ENCODE results near the gene PYGB. TPM values are rescaled to one million over a fixed set of nuclear protein-coding genes. Genes with fewer than 3 reads are reported as not detected.

Gene PYGB
- total RNA-seq, 2 donors from 2014 or later = 34.8 to 42.8 TPM

- TF ChIP-seq, protein P1, sequence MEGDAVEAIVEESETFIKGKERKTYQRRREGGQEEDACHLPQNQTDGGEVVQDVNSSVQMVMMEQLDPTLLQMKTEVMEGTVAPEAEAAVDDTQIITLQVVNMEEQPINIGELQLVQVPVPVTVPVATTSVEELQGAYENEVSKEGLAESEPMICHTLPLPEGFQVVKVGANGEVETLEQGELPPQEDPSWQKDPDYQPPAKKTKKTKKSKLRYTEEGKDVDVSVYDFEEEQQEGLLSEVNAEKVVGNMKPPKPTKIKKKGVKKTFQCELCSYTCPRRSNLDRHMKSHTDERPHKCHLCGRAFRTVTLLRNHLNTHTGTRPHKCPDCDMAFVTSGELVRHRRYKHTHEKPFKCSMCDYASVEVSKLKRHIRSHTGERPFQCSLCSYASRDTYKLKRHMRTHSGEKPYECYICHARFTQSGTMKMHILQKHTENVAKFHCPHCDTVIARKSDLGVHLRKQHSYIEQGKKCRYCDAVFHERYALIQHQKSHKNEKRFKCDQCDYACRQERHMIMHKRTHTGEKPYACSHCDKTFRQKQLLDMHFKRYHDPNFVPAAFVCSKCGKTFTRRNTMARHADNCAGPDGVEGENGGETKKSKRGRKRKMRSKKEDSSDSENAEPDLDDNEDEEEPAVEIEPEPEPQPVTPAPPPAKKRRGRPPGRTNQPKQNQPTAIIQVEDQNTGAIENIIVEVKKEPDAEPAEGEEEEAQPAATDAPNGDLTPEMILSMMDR (IDR thresholded peaks at IDR 0.05) = no peak
- no peak for TF ChIP-seq POLR2A (IDR thresholded peaks at IDR 0.05)
- 65 to 66% methylated on average over 5 of the region's 5 CpGs for WGBS, 2 donors
- intact Hi-C loops (cut with DNase I) = no loop called here
- DNase-seq (no peak), ATAC-seq (peak; percentile 41)
- Histone ChIP-seq H3K36me3 (replicated peaks in 1 of 2; ENCODE audit: insufficient read depth in 1 of 2, low read depth in 2 of 2) (peaks cover 0 to 3% of the 10 kb centered on the region in 2 donors), H3K4me3 (no peak overlapping the region), H3K9me3 (no peaks in the 10 kb centered on the region), H3K4me1 (peaks cover 21% of the 10 kb centered on the region), H3K27me3 (no peaks in the 10 kb centered on the region), H3K27ac (peak overlapping the region in 2 of 4 donors; percentile 70 to 74)
Measured at GRCh38 chr20:25256226-25256859, 8.5 kb downstream of the PYGB start.

DNA sequence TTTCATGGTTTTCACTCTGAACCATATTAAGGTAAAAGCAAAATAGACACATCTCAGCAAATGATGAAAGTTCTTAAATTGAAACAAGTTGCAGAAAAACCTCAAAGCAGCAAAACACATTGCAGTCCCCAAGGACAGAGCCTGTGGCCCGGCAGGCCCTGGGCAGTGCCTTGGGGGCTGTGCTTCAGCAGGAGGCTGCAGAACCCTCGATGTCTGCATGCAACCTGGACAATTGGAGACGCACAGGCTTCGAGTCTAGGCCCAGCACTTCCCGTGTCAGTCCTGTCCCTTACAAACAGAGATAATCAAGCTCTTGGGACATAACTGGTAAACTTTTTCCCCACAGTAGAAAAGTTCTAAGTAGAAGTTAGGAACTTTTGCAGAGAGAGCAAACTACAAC lies 9.2 kb downstream of the PYGB start:
- intact Hi-C loops (cut with DNase I) = no loop called here
- WGBS, 2 donors = 92 to 98% methylated on average over 5 of the region's 5 CpGs
- no peaks in the 10 kb centered on the region for H3K9me3 ChIP-seq
- no peak for DNase-seq
- no peak overlapping the region for H3K27ac ChIP-seq
- H3K27me3 ChIP-seq = no peaks in the 10 kb centered on the region
- ATAC-seq = no peak
- H3K4me1 ChIP-seq = peaks cover 21% of the 10 kb centered on the region
- TF ChIP-seq POLR2A (IDR thresholded peaks at IDR 0.05) = no peak
- TF ChIP-seq, protein P1 (IDR thresholded peaks at IDR 0.05) = no peak
- peaks cover 0 to 3% of the 10 kb centered on the region in 2 donors for H3K36me3 ChIP-seq (replicated peaks in 1 of 2; ENCODE audit: insufficient read depth in 1 of 2, low read depth in 2 of 2)
- no peak overlapping the region for H3K4me3 ChIP-seq

DNA sequence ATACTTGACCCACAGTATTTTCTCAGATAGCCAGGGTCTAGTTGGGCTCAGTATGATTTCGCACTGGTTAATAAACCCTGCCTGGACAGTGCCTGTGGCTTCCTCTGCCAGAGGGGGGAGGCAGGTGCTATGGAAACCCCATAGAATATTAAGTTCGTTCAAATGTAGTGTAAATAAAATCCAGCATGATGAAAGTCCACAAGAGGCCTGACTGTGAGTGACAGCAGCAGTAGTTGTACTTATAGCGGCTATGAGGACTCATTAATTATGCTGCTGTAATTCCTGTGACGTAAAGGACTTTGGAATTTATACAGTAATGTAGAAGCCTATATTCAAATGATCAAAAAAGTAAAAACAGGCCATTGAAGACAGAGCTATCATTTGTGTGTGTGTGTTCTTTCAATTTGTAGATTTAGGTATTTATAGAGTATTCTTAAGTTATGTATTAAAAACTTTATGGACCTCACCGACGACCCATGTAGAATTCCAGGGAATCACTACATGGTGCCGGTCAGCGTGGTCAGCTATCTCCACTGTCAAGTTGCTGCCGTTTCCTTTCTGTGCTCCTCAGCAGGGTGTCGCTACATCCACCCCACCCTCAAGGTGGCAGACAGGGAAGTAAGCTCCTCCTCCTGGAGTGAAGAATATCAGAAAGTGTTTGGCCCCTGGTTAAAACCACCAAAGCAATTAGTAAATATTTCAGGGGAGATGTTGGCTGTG lies 10.0 kb downstream of the PYGB start:
- H3K36me3 ChIP-seq (replicated peaks in 1 of 2; ENCODE audit: insufficient read depth in 1 of 2, low read depth in 2 of 2) = peaks cover 0 to 3% of the 10 kb centered on the region in 2 donors
- ATAC-seq = no peak
- no peaks in the 10 kb centered on the region for H3K27me3 ChIP-seq
- intact Hi-C loops (cut with DNase I) = no loop called here
- WGBS, 2 donors = 87 to 88% methylated on average over 10 of the region's 10 CpGs
- TF ChIP-seq, protein P1 (IDR thresholded peaks at IDR 0.05) = no peak
- no peak for TF ChIP-seq POLR2A (IDR thresholded peaks at IDR 0.05)
- peaks cover 15% of the 10 kb centered on the region for H3K4me1 ChIP-seq
- no peak for DNase-seq
- H3K9me3 ChIP-seq = no peaks in the 10 kb centered on the region
- H3K27ac ChIP-seq = no peak overlapping the region
- H3K4me3 ChIP-seq = no peak overlapping the region

DNA sequence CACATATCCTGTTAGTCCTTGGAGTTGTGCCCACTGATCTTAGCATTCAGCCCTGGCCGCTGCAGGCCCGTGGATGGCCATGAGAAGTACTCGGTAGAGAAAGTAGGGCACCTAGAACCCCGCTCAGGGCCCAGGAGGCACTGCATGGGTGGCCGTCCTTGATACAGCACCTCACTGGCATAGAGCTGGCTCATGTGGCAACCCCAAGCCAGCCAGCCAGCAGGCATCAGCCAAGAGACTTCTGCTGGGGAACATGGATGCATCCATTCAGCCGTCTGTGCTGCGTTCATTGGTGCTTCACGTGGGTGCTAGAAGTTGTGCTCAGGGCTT lies 10.6 kb downstream of the PYGB start:
- DNase-seq (no peak), ATAC-seq (no peak)
- TF ChIP-seq POLR2A (IDR thresholded peaks at IDR 0.05) = no peak
- 70 to 78% methylated on average over 8 of the region's 8 CpGs for WGBS, 2 donors
- peaks cover 12% of the 10 kb centered on the region for H3K4me1 ChIP-seq
- H3K27me3 ChIP-seq = no peaks in the 10 kb centered on the region
- no peaks in the 10 kb centered on the region for H3K9me3 ChIP-seq
- H3K4me3 ChIP-seq = no peak overlapping the region
- intact Hi-C loops (cut with DNase I) = no loop called here
- no peak overlapping the region for H3K27ac ChIP-seq
- peaks cover 0 to 3% of the 10 kb centered on the region in 2 donors for H3K36me3 ChIP-seq (replicated peaks in 1 of 2; ENCODE audit: insufficient read depth in 1 of 2, low read depth in 2 of 2)

- Histone ChIP-seq H3K27ac (no peak overlapping the region), H3K4me1 (peaks cover 12% of the 10 kb centered on the region), H3K4me3 (no peak overlapping the region), H3K9me3 (no peaks in the 10 kb centered on the region), H3K27me3 (no peaks in the 10 kb centered on the region), H3K36me3 (replicated peaks in 1 of 2; ENCODE audit: insufficient read depth in 1 of 2, low read depth in 2 of 2) (peaks cover 0 to 3% of the 10 kb centered on the region in 2 donors)
- intact Hi-C loops (cut with DNase I) = no loop called here
- DNase-seq (no peak), ATAC-seq (no peak)
- TF ChIP-seq, protein P1 (IDR thresholded peaks at IDR 0.05) = no peak
- TF ChIP-seq POLR2A (IDR thresholded peaks at IDR 0.05) = no peak
- WGBS, 2 donors = 61 to 76% methylated on average over 4 of the region's 4 CpGs
Measured at GRCh38 chr20:25258828-25259227, 10.9 kb downstream of the PYGB start.

All from body of pancreas (tissue), 4 donors.